HG02970 (cell line): ENCODE measurements around the gene MRM2.
"Not testable (repeated sequence)": the region's sequence is repeated elsewhere in the genome, so short reads cannot be mapped to it uniquely, and the experiment has no call there.

Source experiments
- ATAC-seq: cut with Tn5 transposase; IDR thresholded peaks from one replicate; pipeline ENCODE4 v1.9.1; 2021; ENCODE audit warnings: mild to moderate bottlenecking, moderate library complexity, moderate number of reproducible peaks; ENCODE audit not compliant: unreplicated experiment, low FRiP score

Gene MRM2

GRCh38 chr7:2269089-2269990, 27.3 kb upstream of the MRM2 start:
- ATAC-seq = not testable (repeated sequence)

GRCh38 chr7:2266911-2267310, 24.9 kb upstream of the MRM2 start:
- no peak for ATAC-seq

- no peak for ATAC-seq
These were observed 22.2 kb upstream of the MRM2 start for GRCh38 chr7:2264158-2264557.

- ATAC-seq = no peak
These were observed 21.2 kb upstream of the MRM2 start for GRCh38 chr7:2263176-2263575.

- ATAC-seq = no peak
These were observed 19.6 kb upstream of the MRM2 start for GRCh38 chr7:2261611-2262010.

- ATAC-seq = no peak
These were observed 18.8 kb upstream of the MRM2 start for GRCh38 chr7:2260820-2261219.

GRCh38 chr7:2259480-2259879, 17.5 kb upstream of the MRM2 start:
- ATAC-seq = no peak

GRCh38 chr7:2258661-2259365, 16.8 kb upstream of the MRM2 start:
- no peak for ATAC-seq

GRCh38 chr7:2257651-2258050, 15.6 kb upstream of the MRM2 start:
- no peak for ATAC-seq

GRCh38 chr7:2257046-2257551, 15.1 kb upstream of the MRM2 start:
- no peak for ATAC-seq

- ATAC-seq = no peak
These were observed 14.5 kb upstream of the MRM2 start for GRCh38 chr7:2256306-2257045.

- ATAC-seq = no peak
These were observed 13.4 kb upstream of the MRM2 start for GRCh38 chr7:2255145-2256139.

- ATAC-seq = no peak
These were observed 12.6 kb upstream of the MRM2 start for GRCh38 chr7:2254429-2255144.

- ATAC-seq = no peak
These were observed 11.7 kb upstream of the MRM2 start for GRCh38 chr7:2253525-2254244.

- ATAC-seq = no peak
These were observed 11.0 kb upstream of the MRM2 start for GRCh38 chr7:2253021-2253420.

GRCh38 chr7:2251841-2252771, 10.1 kb upstream of the MRM2 start:
- ATAC-seq = no peak

GRCh38 chr7:2251381-2251780, 9.4 kb upstream of the MRM2 start:
- ATAC-seq = no peak
